ENCODE results near the gene P2RY6.

The P2RY6 gene

DNA sequence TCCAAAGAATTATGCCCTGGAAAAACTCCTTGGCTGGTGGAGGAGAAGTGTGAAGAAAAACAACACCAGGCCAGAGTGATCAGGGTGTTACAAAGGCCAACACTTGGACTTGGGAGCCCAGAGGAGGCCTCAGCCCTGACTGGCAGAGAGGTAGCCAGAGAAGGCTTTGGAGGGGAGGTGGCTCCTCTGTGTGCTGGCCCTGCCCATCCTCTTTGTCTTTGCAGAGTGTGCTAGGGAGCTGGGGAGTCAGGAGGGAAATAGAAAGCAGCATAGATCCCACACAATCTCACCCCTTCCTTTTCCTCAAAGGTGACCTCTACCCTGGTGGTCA, 12.0 kb upstream of the P2RY6 start:
- TF ChIP-seq YY1 (IDR thresholded peaks at IDR 0.05; ENCODE audit: low read depth) (no peak), ZBTB7A (IDR thresholded peaks at IDR 0.05; ENCODE audit: low read depth) (no peak), NFIC (IDR thresholded peaks at IDR 0.05) (no peak), RAD21 (IDR thresholded peaks at IDR 0.05; ENCODE audit: low read depth) (no peak), EGR1 (IDR thresholded peaks at IDR 0.05) (no peak), CEBPB (IDR thresholded peaks at IDR 0.05) (no peak), TEAD4 (IDR thresholded peaks at IDR 0.05) (no peak)
- TF ChIP-seq, protein P1, sequence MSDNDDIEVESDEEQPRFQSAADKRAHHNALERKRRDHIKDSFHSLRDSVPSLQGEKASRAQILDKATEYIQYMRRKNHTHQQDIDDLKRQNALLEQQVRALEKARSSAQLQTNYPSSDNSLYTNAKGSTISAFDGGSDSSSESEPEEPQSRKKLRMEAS (IDR thresholded peaks at IDR 0.05): no peak
- TF ChIP-seq, protein P2, sequence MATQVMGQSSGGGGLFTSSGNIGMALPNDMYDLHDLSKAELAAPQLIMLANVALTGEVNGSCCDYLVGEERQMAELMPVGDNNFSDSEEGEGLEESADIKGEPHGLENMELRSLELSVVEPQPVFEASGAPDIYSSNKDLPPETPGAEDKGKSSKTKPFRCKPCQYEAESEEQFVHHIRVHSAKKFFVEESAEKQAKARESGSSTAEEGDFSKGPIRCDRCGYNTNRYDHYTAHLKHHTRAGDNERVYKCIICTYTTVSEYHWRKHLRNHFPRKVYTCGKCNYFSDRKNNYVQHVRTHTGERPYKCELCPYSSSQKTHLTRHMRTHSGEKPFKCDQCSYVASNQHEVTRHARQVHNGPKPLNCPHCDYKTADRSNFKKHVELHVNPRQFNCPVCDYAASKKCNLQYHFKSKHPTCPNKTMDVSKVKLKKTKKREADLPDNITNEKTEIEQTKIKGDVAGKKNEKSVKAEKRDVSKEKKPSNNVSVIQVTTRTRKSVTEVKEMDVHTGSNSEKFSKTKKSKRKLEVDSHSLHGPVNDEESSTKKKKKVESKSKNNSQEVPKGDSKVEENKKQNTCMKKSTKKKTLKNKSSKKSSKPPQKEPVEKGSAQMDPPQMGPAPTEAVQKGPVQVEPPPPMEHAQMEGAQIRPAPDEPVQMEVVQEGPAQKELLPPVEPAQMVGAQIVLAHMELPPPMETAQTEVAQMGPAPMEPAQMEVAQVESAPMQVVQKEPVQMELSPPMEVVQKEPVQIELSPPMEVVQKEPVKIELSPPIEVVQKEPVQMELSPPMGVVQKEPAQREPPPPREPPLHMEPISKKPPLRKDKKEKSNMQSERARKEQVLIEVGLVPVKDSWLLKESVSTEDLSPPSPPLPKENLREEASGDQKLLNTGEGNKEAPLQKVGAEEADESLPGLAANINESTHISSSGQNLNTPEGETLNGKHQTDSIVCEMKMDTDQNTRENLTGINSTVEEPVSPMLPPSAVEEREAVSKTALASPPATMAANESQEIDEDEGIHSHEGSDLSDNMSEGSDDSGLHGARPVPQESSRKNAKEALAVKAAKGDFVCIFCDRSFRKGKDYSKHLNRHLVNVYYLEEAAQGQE (IDR thresholded peaks at IDR 0.05; ENCODE audit: low read depth): no peak

DNA sequence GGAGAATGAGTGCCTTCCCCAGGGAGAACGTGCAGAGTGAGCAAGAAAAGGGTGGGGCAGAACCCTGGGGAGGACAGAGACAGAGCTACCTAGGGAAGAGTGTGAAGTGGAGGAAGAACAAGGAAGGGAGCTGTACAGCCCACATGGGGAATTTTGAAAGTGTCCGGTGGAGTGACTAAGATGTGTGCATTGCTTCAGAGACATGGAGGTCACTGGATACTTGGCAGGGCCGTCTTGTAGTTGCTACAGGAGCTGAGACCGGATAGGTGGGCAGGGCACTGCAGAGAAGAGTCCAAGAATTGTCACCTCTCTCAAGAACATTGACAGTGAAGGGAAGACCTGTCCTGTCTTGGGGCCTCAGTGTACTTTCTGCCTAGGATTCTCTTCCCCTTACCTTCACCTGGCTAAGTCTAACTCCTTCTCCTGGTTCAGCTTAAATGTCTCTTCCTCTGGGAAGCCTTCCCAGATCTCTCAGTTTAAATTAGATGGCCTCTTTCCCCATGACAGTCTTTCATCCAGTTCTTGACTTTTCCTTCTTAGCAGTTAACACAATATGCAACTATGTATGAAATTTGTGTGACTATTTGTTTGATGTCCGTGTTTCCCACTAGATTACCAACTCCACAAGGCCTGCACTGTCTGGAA, 9.2 kb upstream of the P2RY6 start:
- TF ChIP-seq TCF12 (IDR thresholded peaks at IDR 0.05; ENCODE audit: low read depth) (no peak), TEAD4 (IDR thresholded peaks at IDR 0.05) (no peak)

DNA sequence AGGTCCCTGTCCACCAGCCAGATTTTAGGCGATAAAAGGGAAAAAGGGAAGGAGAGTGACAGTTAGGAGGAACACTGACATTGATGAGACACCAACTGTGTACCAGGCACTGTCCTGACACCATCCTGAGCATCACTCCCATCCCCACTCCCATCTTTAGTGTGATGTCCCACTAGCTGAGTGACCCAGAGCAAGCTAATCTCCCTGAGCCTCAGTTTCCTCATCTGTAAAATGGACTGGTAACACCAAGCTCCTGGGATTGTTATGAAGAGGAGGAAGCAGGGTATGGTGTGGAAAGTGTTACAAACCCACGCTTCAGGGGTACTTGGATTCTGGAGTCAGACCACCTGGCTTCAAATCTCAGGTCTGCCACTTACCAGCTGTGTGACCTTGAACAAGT, 8.5 kb upstream of the P2RY6 start:
- TF ChIP-seq CEBPB (IDR thresholded peaks at IDR 0.05) (no peak), YY1 (IDR thresholded peaks at IDR 0.05; ENCODE audit: low read depth) (no peak), NFIC (IDR thresholded peaks at IDR 0.05) (no peak)

DNA sequence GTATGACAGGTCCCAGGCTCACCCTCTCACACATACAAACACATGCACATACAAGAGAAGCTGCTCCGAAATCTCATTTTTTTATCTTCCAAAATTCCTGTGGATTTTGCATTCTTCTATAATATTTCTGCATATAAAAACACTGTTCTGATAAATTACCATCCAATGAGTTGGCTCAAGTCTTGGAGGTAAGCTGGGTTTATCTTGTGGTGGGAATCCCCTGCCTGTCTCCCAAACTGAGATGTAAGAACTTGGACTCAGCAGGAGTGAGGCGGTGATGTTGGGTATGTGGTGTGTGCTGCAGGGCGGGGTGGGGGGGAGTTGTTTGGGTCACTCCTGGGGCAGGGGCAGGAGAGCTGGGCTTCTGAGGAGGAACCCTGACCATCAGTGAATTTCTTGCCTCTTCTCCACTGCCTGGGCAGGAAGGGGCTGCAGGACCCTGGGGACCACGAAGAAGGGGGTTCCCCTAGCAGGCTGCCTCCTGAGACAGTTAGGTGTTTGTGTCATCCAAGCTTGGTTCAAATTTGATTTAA, 6.8 kb upstream of the P2RY6 start:
- TF ChIP-seq TCF12 (IDR thresholded peaks at IDR 0.05; ENCODE audit: low read depth) (no peak), CEBPB (IDR thresholded peaks at IDR 0.05) (no peak)

DNA sequence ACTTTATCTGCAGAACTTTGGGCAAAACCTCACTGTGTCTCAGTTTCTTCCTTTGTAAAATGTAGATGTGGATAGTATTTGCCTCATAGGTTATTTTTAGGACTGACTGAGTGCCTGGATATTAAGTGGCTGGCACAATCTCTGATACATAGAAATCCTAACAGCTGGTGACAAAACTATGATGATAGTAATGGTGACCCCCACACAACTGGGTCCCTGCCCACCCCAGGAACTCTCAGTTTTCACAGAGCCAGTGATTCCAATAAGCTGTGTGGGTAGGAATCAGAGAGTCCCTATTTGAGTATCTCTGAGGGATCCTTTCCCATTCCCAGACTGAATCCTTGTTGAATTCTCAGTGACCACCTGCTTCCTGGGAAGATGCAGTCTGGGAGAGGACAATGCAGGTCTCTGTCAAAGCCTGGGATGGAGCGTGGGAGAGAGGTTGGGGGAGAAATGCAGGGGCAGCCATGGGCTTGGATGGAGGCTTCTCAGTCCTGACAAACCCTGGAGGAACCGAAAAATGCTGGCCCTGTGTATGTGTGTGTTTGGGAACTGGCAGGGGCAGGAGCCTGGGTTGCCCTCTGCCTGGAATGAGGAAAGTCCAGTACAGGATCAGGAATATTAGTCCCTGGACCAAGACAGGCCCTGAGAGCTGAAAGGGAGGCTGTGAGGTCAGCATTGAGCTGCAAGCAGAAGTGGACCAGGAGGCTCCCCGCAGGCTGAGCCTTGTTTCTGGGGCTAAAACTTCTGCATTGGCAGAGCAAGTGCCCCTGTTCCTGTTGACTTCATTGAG, 6.1 kb upstream of the P2RY6 start:
- no peak for TF ChIP-seq ZBTB7A (IDR thresholded peaks at IDR 0.05; ENCODE audit: low read depth)
- no peak for TF ChIP-seq CREB1 (IDR thresholded peaks at IDR 0.05; ENCODE audit: low read depth)
- no peak for TF ChIP-seq TCF12 (IDR thresholded peaks at IDR 0.05; ENCODE audit: low read depth)
- TF ChIP-seq YY1 (IDR thresholded peaks at IDR 0.05; ENCODE audit: low read depth): no peak
- no peak for TF ChIP-seq CEBPB (IDR thresholded peaks at IDR 0.05)
- TF ChIP-seq FOXM1 (IDR thresholded peaks at IDR 0.05; ENCODE audit: borderline replicate concordance, low read depth): no peak
- TF ChIP-seq EGR1 (IDR thresholded peaks at IDR 0.05): no peak
- TF ChIP-seq, protein P2 (IDR thresholded peaks at IDR 0.05; ENCODE audit: low read depth): no peak
- no peak for TF ChIP-seq TAF1 (IDR thresholded peaks at IDR 0.05; ENCODE audit: low read depth)
- TF ChIP-seq, protein P1 (IDR thresholded peaks at IDR 0.05): no peak
- no peak for TF ChIP-seq RAD21 (IDR thresholded peaks at IDR 0.05; ENCODE audit: low read depth)
- no peak for TF ChIP-seq NFIC (IDR thresholded peaks at IDR 0.05)

DNA sequence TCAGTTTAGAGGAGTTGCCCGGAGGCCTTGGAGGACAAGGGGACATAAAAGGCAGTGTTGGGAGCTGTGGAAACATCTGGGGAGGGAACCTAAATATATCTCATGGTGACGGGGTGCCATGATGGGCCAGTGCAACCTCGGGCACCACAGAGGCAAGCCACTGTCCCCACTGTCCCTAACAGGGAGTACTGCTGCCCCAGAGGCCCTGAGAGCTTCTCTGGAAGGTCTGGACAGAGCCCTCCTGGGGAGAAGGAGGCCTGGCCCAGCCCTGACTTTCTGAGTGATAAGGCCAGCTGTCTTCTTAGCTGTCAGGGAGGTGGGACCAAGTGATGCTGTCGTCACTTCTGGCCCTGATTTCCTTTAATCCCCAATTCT, 5.5 kb upstream of the P2RY6 start:
- TF ChIP-seq CREB1 (IDR thresholded peaks at IDR 0.05; ENCODE audit: low read depth) (no peak), TCF12 (IDR thresholded peaks at IDR 0.05; ENCODE audit: low read depth) (no peak), NFIC (IDR thresholded peaks at IDR 0.05) (no peak), YY1 (IDR thresholded peaks at IDR 0.05; ENCODE audit: low read depth) (no peak), TEAD4 (IDR thresholded peaks at IDR 0.05) (no peak), EGR1 (IDR thresholded peaks at IDR 0.05) (no peak), TAF1 (IDR thresholded peaks at IDR 0.05; ENCODE audit: low read depth) (no peak), FOXM1 (IDR thresholded peaks at IDR 0.05; ENCODE audit: borderline replicate concordance, low read depth) (no peak), CEBPB (IDR thresholded peaks at IDR 0.05) (no peak), RAD21 (IDR thresholded peaks at IDR 0.05; ENCODE audit: low read depth) (no peak), EP300 (IDR thresholded peaks at IDR 0.05; ENCODE audit: borderline replicate concordance) (no peak)
- TF ChIP-seq, protein P1 (IDR thresholded peaks at IDR 0.05): no peak
- TF ChIP-seq, protein P3, sequence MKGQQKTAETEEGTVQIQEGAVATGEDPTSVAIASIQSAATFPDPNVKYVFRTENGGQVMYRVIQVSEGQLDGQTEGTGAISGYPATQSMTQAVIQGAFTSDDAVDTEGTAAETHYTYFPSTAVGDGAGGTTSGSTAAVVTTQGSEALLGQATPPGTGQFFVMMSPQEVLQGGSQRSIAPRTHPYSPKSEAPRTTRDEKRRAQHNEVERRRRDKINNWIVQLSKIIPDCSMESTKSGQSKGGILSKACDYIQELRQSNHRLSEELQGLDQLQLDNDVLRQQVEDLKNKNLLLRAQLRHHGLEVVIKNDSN (IDR thresholded peaks at IDR 0.05): no peak
- TF ChIP-seq, protein P2 (IDR thresholded peaks at IDR 0.05; ENCODE audit: low read depth): no peak

All from Ishikawa (cell line).